Posterior vena cava (tissue), 2 donors: Measurements from ENCODE around the gene CNP. TPM values are rescaled to one million over a fixed set of nuclear protein-coding genes. Genes with fewer than 3 reads are reported as not detected.

Experiments used
- DNase-seq: peaks from one replicate; pipeline ENCODE4 v3.0.0-alpha.2; 2020; ENCODE audit warnings: low spot score
- intact Hi-C, 2 donors: fragments of 100-400 bp; cut with DNase I; formaldehyde crosslinking; loops; one replicate each; pipeline versions ENCODE4 v1.14.1 to v1.14.2; 2022 to 2023
- total RNA-seq, 2 donors: library from RNA; stranded (reverse); fragmentation: NEBNext Ultra II Directional; extraction: Animal tissue kit (Norgen Biotek cat#: 25700); gene quantifications; one replicate each; pipeline ENCODE4 v1.2.1, GENCODE V29; 2021
- donor health status: DM: yes; HTN: yes; CAD: no.
- donor health status: DM: yes; HTN: yes; CAD: no.

CNP gene
- total RNA-seq, 2 donors from 2014 or later, result 53.6 to 53.9 TPM

DNA sequence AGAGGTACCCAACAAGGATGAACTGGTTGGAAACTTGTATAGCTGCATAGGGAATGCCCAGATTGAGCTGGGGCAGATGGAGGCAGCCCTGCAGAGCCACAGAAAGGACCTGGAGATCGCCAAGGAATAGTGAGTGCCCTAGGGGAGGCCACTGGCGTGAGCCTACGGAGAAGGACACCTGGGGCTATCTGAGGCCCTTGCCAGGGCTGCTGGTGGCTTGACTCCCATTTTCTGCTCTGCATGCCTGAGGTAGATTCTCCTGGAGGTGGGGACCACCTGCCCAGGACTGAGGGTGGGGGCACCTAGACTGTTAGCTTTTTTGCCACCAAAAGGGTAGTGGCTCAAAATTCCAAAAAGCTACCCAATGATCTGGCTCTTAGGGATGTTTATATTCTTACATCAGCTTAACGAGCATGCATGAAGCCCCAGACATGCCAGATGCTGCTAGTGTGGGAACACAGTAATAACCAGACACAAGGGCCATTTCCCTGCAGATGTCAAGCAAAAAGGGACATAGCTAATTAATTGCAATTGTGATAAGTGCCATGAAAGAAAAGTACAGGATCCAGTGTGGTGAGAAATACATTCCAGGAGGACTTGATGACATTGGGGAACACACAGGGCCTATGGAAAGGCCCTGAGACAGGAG is 27.4 kb upstream of the CNP start:
- intact Hi-C loops, result no loop called here
- no peak for DNase-seq

DNA sequence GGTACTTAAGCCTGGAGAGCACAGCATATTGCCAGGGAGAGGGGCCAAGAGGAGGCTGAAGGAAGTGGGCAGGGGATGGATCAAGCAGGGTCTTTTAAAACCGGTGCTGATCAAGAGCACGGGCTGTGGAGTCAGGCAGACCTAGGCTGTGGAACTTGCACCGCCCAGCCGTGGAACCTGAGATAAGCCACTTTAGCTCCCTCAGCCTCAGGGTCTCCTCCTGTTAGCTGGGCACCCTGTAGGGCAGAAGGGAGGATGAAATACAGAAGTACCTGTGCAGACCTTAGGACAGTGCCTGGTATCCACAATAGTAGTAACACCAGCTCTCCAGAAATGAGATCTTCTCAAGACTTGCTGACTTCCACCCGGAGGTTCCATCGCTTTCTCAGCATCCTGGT is 26.9 kb upstream of the CNP start:
- intact Hi-C loops, result no loop called here
- no peak for DNase-seq

DNA sequence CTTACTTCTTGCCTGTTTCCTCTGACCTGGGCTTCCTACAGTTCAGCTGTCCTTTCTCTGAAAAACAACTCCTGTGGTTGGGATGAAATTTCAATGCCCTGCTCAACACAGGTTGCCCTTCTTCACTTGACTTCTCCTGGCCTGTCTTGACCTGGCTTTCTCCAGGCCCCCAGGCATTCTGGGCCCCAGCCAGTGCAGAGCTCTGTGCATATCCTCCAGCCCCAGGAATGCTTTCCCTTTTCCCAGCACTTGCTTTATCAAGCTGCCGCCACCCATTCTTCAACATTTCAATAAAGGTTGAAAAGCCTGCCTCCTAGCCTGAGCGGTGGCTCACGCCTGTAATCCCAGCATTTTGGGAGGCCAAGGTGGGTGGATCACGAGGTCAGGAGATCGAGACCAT is 25.4 kb upstream of the CNP start:
- intact Hi-C loops, result no loop called here
- DNase-seq, result no peak

DNA sequence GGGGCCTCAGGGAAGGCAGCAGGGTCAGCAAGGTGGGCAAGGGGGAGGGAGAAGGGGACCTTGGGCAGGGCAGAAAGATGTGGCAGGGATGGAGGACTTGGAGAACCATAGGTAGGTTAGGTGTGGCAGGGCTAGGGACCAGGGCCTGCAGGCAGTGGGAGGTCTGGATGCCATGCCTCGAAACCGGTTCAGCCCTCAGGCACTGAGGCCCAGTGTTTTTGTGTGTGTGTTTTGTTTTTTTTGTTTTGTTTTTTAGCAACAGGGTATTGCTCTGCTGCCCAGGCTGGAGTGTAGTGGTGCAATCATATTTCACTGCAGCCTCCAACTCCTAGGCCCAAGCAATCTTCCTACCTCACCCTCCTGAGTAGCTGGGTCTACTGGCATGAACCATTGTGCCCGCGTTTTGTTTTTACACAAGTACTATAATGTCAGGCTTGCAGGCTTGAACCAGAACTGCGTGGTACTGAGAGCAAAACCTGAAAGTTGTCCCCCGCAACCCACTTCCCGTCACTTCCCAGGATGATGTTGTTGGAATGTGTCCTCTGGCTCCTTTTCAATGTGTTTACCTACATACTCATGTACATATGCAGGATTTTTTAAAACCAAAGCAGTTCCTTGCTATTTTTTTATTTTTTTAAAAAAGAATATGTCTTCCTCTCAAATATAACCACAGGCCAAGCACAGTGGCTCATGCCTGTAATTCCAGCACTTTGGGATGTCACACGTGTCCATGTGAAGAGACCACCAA is 23.8 kb upstream of the CNP start:
- intact Hi-C loops, result no loop called here

DNA sequence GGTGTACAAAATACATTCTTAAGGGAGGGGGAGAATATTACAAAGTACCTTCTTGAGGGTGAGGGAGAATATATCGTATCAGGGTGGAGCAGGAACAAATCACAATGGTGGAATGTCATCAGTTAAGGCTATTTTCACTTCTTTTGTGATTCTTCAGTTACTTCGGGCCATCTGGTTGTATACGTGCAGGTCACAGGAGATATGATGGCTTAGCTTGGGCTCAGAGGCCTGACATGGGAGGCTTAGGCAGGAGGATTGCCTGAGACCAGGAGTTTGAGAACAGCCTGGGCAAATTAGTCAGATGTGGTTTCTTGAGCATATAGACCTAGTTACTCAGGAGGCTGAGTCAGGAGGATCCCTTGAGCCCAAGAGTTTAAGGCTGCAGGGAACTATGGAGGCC is 23.1 kb upstream of the CNP start:
- intact Hi-C loops, result no loop called here
- no peak for DNase-seq

More for the DNA sequence above, 23.8 kb upstream of the CNP start:
- DNase-seq, result no peak

DNA sequence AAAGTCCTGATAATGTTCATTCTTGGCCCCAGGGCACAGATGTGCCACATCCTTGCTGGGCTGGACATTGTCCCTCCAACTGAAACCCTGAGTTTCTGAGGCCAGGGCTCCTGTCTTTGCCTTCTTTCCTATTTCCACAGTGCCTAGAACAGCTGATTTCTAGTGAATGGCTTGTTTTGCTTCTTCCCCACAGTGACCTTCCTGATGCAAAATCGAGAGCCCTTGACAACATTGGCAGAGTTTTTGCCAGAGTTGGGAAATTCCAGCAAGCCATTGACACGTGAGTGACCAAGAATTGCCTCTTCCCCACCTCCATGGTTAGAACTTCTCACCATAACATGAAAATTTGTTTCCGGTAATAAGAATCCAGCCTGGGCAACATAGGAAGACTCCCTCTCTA is 21.7 kb upstream of the CNP start:
- intact Hi-C loops, result no loop called here
- DNase-seq, result no peak

DNA sequence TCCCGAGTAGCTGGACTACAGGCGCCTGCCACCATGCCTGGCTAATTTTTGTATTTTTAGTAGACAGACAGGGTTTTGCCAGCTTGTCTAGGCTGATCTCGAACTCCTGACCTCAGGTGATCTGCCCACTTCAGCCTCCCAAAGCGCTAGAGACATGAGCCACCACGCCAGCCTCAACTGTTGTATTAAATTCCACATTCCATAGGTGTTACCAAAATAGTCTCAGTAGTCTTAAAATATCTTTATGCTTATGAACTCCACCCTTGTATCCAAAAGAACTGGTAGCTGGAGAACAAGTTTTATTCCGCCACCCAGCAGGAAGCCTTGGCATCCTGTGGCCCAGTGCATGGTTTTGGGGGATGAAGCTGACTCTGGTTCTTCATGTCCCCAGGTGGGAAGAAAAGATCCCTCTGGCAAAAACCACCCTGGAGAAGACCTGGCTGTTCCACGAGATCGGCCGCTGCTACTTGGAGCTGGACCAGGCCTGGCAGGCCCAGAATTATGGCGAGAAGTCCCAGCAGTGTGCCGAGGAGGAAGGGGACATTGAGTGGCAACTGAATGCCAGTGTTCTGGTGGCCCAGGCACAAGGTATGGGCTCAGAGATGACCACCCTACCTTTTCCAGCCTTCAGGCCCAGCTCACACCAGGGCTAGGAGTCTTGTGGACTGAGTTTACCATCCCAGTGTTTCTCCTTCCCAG is 17.7 kb upstream of the CNP start:
- no peak for DNase-seq
- intact Hi-C loops, result no loop called here

DNA sequence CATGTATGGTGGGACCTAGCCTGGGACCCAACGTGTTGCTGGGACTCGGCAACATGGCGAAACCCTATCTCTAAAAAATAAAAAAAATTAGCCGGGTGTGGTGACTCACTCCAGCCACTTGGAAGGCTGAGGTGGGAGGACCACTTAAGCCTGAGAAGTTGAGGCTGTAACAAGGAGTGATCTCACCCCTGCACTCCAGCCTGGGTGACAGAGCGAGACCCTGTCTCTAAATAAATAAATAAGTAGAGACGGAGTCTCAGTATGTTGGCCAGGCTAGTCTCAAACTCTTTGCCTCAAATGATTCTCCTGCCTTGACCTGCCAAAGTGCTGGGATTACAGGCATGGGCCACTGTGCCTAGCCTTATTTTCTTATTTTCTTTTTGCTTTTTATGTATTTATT is 10.1 kb upstream of the CNP start:
- no peak for DNase-seq
- intact Hi-C loops, result no loop called here

DNA sequence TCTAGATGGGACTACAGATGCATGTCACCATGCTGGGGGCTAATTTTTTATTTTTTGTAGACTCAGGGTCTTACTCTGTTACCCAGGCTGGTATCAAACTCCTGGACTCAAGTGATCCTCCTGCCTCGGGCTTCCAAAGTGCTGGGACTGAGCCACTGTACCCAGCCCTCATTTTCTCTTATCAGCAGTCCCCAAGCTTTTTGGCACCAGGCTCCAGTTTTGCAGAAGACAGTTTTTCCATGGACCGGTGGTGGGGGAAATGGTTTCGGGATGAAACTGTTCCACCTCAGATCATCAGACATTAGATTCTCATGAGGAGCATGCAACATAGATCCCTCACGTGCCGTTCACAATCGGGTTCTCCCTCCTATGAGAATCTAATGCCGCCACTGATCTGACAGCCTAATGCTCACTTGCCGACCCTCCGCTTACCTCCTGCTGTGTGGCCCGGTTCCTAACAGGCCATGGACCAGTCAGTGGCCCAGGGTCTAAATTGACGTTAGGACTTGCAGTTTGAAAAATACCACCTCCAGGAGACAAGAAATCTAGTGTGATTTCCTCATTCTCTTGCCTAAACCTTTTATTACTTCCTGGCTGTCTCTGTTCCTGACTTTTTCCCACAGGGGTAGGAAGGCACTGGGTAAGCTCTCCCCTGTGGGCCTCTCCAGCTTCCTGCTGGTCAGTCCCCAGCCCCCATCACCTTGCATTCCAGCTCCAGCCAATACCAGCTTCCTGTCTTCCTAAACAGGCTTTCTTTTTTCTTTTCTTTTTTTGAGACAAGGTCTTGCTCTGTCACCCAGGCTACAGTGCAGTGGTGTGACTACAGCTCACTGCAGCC is 9.3 kb upstream of the CNP start:
- DNase-seq, result no peak
- intact Hi-C loops, result no loop called here

DNA sequence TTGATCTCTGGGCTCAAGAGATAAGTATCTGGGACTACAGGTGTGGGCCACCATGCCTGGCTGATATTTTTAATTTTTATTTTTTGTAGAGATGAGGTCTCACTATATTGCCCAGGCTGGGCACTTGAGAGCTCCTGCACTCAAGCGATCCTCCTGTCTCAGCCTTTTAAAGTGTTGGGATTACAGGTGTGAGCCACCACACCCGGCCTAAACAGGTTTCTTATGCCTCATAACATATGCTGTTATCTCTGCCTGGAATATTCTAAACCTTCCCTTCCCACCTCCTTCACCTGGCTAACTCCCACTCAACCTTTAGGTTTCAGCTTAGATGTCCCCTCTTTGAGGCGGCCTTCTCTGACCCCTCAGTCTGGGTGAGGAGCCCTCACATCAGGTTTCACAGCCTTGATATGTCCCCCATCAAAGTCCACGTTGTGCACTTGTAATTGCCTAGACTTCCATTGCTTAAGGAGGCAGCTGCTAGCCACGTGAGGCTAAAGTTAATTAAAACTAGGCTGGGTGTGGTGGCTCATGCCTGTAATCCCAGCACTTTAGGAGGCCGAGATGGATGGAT is 8.6 kb upstream of the CNP start:
- DNase-seq, result no peak
- intact Hi-C loops, result no loop called here

DNA sequence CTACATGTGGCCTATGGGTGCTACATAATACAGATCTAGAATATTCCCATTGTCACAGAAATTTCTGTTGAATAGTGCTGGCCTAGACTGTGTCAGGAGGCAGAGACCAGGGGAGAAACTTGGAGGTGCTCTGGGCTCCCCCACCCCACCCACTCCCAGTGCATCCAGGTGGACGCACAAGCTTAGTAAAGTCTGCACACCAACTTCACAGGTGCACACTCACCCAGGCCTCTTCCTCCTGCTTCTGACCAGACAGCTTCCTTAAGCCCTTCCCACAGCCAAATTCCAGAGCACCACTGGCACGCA is 7.6 kb upstream of the CNP start:
- no peak for DNase-seq
- intact Hi-C loops, result no loop called here

DNA sequence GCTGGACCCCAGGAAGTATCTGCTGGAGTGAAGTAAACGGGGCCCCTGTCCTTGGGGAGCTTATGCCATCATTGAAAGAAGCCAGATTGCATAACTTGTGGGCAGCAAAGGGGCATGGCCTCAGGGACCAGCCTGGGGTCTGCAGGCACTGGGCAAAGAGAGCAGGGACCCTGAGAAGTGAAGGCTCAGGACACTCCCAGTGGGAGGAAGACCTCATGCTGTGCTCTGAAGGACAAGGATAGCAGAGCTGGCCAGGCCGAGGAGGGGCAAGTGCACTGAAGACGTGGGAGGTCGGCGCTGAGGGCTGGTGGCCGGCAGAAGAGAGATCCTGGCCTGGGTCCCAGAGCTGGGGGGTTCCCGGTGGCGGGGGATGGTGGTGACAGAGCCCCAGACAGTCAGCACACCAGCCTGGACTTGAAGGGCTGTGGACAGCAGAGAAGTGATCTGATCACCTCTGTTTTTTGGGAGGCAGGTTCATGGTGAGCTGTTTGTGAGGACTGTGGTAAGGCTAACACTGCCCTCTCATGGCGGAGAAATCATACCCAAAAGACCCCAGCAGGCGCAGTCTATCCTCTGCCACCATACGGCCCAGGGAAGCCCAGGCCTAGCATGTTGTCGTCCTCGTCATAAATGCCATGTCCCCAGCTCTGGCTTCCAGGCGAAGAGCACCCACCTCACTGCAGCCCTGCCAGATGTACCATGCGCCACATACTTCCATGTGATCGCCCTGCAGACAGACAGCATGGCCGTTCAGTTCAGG is 7.1 kb upstream of the CNP start:
- DNase-seq, result no peak
- intact Hi-C loops, result loop anchor here (5.0 to 10.0 kb wide), 2 partner anchors 155 to 158 kb away; partner anchors contain the start of gene DHX58 (in 1 of the 2)

DNA sequence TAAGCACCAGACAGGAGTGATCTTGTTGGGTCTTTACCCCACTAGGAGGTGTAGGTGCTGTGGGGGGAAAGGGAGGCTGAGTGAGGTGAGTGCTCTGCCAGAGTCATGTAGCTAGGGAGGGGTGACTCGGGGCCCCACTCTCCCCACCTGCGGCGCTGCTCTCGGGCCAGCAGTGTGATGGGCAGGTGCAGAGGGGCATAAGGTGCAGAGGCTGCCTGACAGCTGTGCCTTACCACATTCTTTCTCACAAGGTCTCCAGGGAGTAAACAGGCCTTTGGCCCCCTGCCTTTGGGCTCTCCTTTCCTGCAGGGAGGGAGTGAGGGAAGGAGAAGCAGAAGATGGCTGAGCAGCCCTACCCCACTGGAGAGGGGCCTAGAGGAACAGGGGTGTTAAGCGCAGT is 4.5 kb upstream of the CNP start:
- intact Hi-C loops, result loop anchor here (5.0 to 10.0 kb wide), 2 partner anchors 153 to 155 kb away; partner anchors contain the start of gene DHX58 (in 1 of the 2)
- DNase-seq, result no peak

DNA sequence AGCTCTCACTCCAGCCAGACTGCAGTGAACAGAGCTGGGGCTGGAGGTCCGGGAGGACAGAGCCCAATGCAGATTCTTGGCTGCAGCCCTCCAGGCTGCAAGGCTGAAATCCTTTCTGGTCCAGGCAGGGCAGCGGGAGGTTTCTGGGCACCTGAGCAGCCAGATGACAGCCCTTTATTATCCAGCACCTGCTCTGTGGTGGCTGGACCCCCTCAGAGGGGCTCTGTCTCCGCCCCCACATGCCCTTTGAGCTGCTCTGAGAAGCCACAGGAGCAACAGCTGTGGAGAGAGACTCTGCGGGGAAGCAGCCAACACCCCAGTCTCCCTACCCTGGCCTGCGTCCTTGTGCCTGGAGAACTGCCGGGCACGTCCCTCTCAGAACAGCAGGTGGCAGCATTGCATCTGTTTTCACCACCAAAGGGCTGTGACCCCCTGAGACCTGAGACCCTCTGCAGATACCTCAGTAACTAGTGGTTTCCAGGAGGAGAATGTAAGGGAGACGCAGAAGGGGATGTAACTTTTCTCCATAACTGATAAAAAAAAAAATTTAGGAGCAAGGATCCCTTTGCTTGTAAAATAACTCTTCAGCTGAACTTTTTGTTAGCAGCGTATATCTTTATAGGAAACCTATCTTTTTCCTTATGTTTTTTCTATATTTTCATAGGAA is 3.7 kb upstream of the CNP start:
- peak; percentile 90 for DNase-seq
- intact Hi-C loops, result loop anchor here (5.0 to 10.0 kb wide), 2 partner anchors 152 to 154 kb away; partner anchors contain the start of gene DHX58 (in 1 of the 2)

DNA sequence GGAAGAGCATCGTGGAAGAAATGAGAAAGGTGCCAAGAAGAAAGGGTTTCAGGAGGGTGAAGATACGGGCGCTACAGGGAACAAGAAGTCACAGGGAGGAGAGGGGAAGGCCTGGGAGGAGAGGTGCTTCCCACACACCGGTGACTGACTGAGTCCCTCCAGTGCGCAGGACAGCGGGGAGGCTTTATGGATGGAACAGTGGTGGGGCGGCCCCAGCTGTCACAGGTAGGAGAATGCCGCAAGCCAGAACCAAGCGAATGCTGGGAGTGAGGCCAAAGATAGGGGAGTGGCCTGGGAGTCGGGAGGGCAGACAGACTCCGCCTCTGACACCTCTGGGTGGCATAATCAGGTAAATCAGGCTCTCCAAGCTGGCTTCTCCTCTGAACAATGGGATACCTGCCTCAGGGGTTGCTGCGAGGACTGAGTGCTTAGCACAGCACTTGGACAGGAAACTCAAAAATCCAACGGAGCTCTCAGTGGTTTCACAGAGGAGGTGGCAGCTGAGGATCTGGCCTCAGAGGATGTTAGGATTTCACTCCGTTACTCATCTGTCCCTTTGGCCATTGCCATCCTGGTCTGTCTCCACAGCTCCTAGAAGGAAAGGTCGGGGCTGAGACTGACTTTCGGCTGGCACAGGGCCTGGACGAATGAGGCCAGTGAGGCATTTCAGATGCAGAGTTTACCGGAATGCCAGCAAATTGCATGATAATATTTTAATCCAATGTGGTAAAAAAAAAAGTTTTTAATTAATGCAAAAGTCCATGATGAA is 717 bp upstream of the CNP start:
- peak; percentile 84 for DNase-seq

DNA sequence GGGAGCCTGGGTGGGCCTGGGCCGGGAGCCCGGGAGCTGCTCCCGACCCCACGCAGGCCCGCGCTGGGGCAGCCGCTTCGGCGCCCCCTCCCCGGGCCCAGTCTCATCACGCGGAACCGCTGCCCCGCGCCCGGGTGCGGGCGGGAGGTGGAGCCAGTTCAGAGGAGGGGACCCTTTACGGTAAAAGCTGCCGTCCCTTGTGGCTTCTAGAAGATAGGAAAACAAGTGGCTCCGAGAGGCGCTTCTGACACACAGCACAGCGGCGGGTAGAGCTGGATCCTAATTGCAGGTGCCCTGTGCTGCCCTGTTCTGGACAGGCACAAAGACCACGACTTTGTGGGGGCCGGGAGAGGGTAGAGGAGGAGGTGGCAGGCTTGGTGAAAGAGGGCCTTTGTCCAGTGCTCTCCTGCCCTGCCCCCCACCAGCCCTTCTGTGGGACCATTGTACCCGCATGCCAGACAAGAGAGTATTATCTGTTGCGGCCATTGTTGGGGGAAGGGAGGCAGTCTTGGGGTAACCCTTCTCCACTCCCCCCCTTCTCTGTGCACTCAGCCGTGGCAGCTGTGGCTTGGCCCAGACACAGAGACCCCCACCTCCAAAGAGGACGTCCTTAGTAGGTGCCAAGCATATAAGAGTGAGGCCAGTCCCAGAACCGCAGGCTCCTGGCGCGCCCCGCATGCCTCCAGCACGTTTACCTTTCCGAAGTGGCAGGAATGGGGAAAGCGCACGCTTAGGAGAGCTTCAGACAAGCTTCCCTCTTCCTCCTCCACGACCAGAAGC is 736 bp downstream of the CNP start:
- no peak for DNase-seq
- intact Hi-C loops, result loop anchor here in 1 of 2 donors (10.0 kb wide), 1 partner anchor 147 kb away; the partner anchor contains the start of gene DHX58

More for the DNA sequence above, 717 bp upstream of the CNP start:
- intact Hi-C loops, result loop anchor here in 1 of 2 donors (10.0 kb wide), 1 partner anchor 149 kb away; the partner anchor contains the start of gene DHX58
